Measurements from ENCODE around the gene AOAH. TPM values are rescaled to one million over a fixed set of nuclear protein-coding genes. Genes with fewer than 3 reads are reported as not detected.
"Not testable (repeated sequence)": the region's sequence is repeated elsewhere in the genome, so short reads cannot be mapped to it uniquely, and the experiment has no call there.

The AOAH gene
- polyA plus RNA-seq, 3 donors, result 2.5 to 3.3 (median 3.1) TPM

DNA sequence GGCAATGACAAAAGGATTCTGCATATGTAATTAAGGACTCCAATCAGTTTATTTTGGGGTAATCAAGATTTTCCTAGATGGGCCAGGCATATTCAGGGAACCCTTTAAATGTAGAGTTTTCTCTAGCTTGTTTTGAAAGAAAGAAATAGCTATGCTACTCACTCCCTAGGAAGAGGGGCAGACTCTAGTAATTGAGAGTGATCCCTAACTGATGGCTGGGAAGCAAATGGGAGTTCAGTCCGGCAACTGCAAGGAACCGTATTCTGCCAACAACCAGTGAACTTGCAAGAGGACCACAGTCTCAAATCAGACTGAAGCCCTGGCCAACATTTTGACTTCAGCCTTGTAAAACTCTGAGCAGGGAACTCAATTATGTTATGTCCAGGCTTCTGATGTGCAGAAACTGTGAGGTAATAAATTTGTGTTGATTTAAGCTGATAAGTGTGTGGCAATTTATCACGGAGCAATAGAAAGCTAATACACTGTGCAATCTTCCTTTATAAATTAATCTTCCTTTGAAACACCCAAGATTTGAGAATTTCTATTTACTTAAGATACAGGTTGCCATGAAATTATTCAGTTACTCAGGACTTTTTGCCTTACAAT is 14.0 kb downstream of the AOAH start:
- no peak for DNase-seq (ENCODE audit: extremely low read depth in 1 of 11, low read depth in 9 of 11, low spot score in 4 of 11)

GRCh38 chr7:36708767-36709166 is 15.5 kb downstream of the AOAH start:
- no peak for DNase-seq (ENCODE audit: extremely low read depth in 1 of 11, low read depth in 9 of 11, low spot score in 4 of 11)

DNA sequence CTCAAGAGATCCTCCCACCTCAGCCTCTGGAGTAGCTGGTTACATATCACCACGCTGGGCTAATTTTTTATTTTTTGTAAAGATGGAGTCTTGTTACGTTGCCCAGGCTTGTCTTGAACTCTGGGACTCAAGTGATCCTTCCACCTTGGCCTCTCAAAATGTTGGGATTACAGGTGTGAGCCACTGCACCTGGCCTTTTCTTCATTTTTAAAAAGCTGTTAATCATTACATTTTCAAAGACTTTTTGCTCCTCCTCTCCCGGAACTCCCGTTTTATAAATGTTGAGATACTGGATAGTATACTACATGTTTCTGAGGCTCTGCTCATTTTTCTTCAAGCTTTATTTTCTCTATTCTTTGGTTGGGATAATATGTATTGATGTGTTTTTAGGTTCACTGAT is 16.4 kb downstream of the AOAH start:
- no peak for DNase-seq (ENCODE audit: extremely low read depth in 1 of 11, low read depth in 9 of 11, low spot score in 4 of 11)

GRCh38 chr7:36707465-36707864 is 16.8 kb downstream of the AOAH start:
- DNase-seq (ENCODE audit: extremely low read depth in 1 of 11, low read depth in 9 of 11, low spot score in 4 of 11), result no peak

GRCh38 chr7:36703860-36704259 is 20.4 kb downstream of the AOAH start:
- DNase-seq (ENCODE audit: extremely low read depth in 1 of 11, low read depth in 9 of 11, low spot score in 4 of 11), result not testable (repeated sequence)

DNA sequence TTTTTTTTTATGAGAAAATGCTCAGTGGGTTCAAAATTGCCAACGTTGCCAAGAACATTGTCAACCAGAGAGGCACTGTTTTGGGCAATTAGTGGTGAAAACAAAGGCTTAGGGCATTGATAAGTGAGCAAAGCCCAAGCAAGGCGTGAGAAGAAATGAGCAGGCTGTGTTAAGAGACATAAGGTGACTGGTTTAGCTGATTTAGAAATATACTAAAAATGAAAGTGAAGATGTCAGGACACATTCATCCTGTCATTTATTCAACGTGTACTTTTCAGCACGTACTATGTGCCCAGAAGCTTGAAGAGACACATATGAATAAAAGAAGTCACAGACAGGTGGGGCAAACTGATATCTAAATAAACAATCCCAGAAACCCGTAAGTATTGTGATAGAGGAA is 31.8 kb downstream of the AOAH start:
- DNase-seq (ENCODE audit: extremely low read depth in 1 of 11, low read depth in 9 of 11, low spot score in 4 of 11), result no peak

GRCh38 chr7:36691983-36692382 is 32.3 kb downstream of the AOAH start:
- DNase-seq (ENCODE audit: extremely low read depth in 1 of 11, low read depth in 9 of 11, low spot score in 4 of 11), result no peak

GRCh38 chr7:36690514-36691187 is 33.6 kb downstream of the AOAH start:
- DNase-seq (ENCODE audit: extremely low read depth in 1 of 11, low read depth in 9 of 11, low spot score in 4 of 11), result no peak

GRCh38 chr7:36690041-36690440 is 34.3 kb downstream of the AOAH start:
- no peak for DNase-seq (ENCODE audit: extremely low read depth in 1 of 11, low read depth in 9 of 11, low spot score in 4 of 11)

DNA sequence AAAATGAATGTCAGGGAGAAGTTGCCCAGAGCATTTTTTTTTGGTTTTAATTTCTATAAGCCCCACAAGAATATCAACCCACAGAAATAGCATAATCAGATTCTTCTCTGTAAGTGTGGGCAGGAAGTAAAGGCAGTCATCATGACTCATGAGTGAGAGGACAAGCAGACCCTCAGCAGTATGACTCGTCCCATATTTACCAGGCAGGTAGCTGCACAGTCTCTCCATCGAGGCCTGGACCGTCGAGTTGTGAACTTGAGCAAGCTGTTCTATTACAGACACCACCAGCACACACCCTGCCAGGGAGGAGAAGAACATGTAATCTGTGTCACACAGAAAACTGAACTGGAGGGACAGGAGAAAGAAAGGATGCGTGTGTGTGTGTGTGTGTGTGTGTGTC is 37.8 kb downstream of the AOAH start:
- DNase-seq (ENCODE audit: extremely low read depth in 1 of 11, low read depth in 9 of 11, low spot score in 4 of 11), result no peak

GRCh38 chr7:36684954-36685353 is 39.3 kb downstream of the AOAH start:
- no peak for DNase-seq (ENCODE audit: extremely low read depth in 1 of 11, low read depth in 9 of 11, low spot score in 4 of 11)

DNA sequence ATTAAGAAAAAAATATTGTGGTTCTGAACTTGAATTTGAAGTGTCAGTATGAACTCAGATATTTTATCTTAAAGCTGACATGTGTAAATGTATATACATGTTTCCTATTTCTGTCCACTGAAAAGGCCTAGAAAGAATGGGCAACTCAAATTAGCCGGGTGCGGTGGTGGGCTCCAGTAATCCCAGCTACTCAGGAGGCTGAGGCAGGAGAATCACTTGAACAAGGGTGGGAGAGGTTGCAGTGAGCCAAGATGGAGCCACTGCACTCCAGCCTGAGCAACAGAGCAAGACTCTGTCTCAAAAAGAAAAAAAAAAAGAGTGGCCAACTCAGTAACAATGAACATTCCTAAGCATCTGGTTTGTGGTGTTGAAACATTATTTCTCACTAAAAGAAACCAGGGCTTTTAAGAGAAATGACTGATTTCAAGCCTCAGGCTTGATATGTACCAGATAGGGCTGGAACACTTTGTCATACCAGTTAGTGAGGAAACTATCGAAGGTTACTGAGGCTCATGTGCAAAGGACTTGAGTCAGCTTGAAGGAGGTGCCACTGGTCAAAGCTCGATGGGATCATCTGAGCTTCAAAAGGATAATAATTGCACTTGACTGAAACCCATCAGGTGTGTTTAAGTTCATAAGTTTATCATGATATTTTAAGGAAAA is 40.5 kb downstream of the AOAH start:
- DNase-seq (ENCODE audit: extremely low read depth in 1 of 11, low read depth in 9 of 11, low spot score in 4 of 11), result no peak

- DNase-seq (ENCODE audit: extremely low read depth in 1 of 11, low read depth in 9 of 11, low spot score in 4 of 11), result no peak
Measured at GRCh38 chr7:36683111-36683510, 41.2 kb downstream of the AOAH start.

DNA sequence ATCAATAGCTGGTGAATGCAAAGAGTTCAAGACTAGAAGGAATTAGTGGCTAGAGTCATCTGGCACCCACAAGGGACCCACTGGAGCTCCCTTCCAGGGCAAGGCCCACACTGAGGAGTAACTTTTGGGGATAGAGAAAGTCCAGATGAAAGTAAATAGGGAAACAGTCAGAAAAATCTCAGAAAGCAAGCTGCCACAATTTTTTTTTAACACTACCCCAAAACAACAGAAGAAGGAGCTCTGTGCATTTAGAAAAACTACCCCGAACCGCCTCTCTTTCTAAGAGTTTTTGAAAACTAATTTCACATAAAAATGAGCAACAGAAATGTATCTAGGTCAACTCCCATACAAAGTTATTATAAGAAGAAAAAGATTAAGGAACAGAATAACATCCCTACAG is 42.2 kb downstream of the AOAH start:
- no peak for DNase-seq (ENCODE audit: extremely low read depth in 1 of 11, low read depth in 9 of 11, low spot score in 4 of 11)

GRCh38 chr7:36677769-36678437 is 46.4 kb downstream of the AOAH start:
- no peak for DNase-seq (ENCODE audit: extremely low read depth in 1 of 11, low read depth in 9 of 11, low spot score in 4 of 11)

- no peak for DNase-seq (ENCODE audit: extremely low read depth in 1 of 11, low read depth in 9 of 11, low spot score in 4 of 11)
Measured at GRCh38 chr7:36673703-36674102, 50.6 kb downstream of the AOAH start.

- no peak for DNase-seq (ENCODE audit: extremely low read depth in 1 of 11, low read depth in 9 of 11, low spot score in 4 of 11)
Measured at GRCh38 chr7:36671432-36671829, 52.9 kb downstream of the AOAH start.

- DNase-seq (ENCODE audit: extremely low read depth in 1 of 11, low read depth in 9 of 11, low spot score in 4 of 11), result peak in 5 of 11 donors; percentile 38 to 62 (median 51)
Measured at GRCh38 chr7:36670585-36671431, 53.5 kb downstream of the AOAH start.

DNA sequence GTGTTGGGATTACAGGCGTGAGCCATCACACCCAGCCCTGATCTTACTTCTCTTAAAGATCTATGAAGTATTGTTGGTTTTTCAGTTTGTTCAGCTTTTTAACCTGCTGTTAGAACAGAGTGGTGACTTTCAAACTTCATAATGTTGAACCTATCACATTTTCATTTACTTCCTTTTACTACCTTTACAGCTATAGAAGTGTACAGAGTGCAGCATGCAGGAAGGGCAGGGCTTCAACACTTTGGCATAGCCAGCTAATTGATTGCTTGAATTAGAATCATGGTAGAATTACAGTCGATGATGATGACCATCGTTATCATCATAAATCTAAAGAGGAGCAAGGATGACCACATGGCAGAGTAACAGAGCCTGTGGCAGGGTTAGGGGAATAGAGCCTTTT is 55.5 kb downstream of the AOAH start:
- DNase-seq (ENCODE audit: extremely low read depth in 1 of 11, low read depth in 9 of 11, low spot score in 4 of 11), result no peak
